Measurements from ENCODE around the gene CDH24. TPM values are rescaled to one million over a fixed set of nuclear protein-coding genes. Genes with fewer than 3 reads are reported as not detected.
A peak's percentile ranks its signal among the peaks of the same experiment; 100 is the strongest.

CDH24 gene
- total and polyA plus RNA-seq, 2 of the 13 experiments (the other 11 are each of a cell fraction or from before 2014, with no cell fraction given) = 0.69 to 0.99 TPM

- TF ChIP-seq NR2F2 (IDR thresholded peaks at IDR 0.05; ENCODE audit: borderline replicate concordance, low read depth) = no peak
- no peak for TF ChIP-seq ZNF460 (CRISPR knock-in tag; IDR thresholded peaks at IDR 0.05; ENCODE audit: borderline replicate concordance)
- TF ChIP-seq CCAR2 (optimal IDR thresholded peaks at IDR 0.05; ENCODE audit: low read depth, low read length) = peak; percentile 66
- TF ChIP-seq ZNF10 (CRISPR knock-in tag; IDR thresholded peaks at IDR 0.05; ENCODE audit: borderline replicate concordance, low read depth) = no peak
- no peak for TF ChIP-seq ZZZ3 (CRISPR knock-in tag; IDR thresholded peaks at IDR 0.05; ENCODE audit: borderline replicate concordance)
- no peak for TF ChIP-seq ZNF143 (CRISPR knock-in tag; IDR thresholded peaks at IDR 0.05)
- no peak for TF ChIP-seq ZFP62 (CRISPR knock-in tag; IDR thresholded peaks at IDR 0.05)
- no peak for TF ChIP-seq ZNF432 (CRISPR knock-in tag; IDR thresholded peaks at IDR 0.05; ENCODE audit: borderline replicate concordance)
- 0 out of 2 replicates have a peak, but pooled peaks have one; percentile 39 for TF ChIP-seq ZNF567 (CRISPR knock-in tag; IDR thresholded peaks at IDR 0.05; ENCODE audit: borderline replicate concordance)
- TF ChIP-seq NFE2L2 (IDR thresholded peaks at IDR 0.05; ENCODE audit: low read length) = no peak
- no peak for TF ChIP-seq SP5 (CRISPR knock-in tag; IDR thresholded peaks at IDR 0.05; ENCODE audit: borderline replicate concordance, low read depth)
- no peak for TF ChIP-seq ARID3A (IDR thresholded peaks at IDR 0.05; ENCODE audit: low read depth, low read length)
- TF ChIP-seq ZNF282 (IDR thresholded peaks at IDR 0.05; ENCODE audit: partially characterized antibody) = no peak
- no peak for TF ChIP-seq KDM6A (CRISPR knock-in tag; IDR thresholded peaks at IDR 0.05; ENCODE audit: low read depth)
- no peak; the same call in 1 of the 2 replicates for TF ChIP-seq ZNF616 (CRISPR knock-in tag; IDR thresholded peaks at IDR 0.05; ENCODE audit: low read depth)
- TF ChIP-seq ZKSCAN8 (CRISPR knock-in tag; IDR thresholded peaks at IDR 0.05; ENCODE audit: borderline replicate concordance) = no peak; the same call in 1 of the 2 replicates
- no peak for TF ChIP-seq ZNF121 (CRISPR knock-in tag; IDR thresholded peaks at IDR 0.05)
- no peak for TF ChIP-seq FOXM1 (CRISPR knock-in tag; IDR thresholded peaks at IDR 0.05)
- no peak for TF ChIP-seq ARNT (IDR thresholded peaks at IDR 0.05)
- no peak for TF ChIP-seq RCOR2 (CRISPR knock-in tag; IDR thresholded peaks at IDR 0.05)
- no peak for TF ChIP-seq GABPA (IDR thresholded peaks at IDR 0.05; ENCODE audit: low read depth, low read length)
- TF ChIP-seq GABPA (CRISPR knock-in tag; IDR thresholded peaks at IDR 0.05; ENCODE audit: low read depth) = no peak
- TF ChIP-seq FOXK1 (CRISPR knock-in tag; IDR thresholded peaks at IDR 0.05; ENCODE audit: borderline replicate concordance, low read depth) = no peak
- no peak for TF ChIP-seq ZNF468 (CRISPR knock-in tag; IDR thresholded peaks at IDR 0.05)
- TF ChIP-seq HOXA7 (CRISPR knock-in tag; IDR thresholded peaks at IDR 0.05) = no peak
- TF ChIP-seq CREM (IDR thresholded peaks at IDR 0.05) = no peak
- 0 out of 2 replicates have a peak, but pooled peaks have one; percentile 37 for TF ChIP-seq CREM (CRISPR knock-in tag; IDR thresholded peaks at IDR 0.05)
- no peak for TF ChIP-seq HINFP (CRISPR knock-in tag; IDR thresholded peaks at IDR 0.05; ENCODE audit: low read depth)
- no peak for TF ChIP-seq ZNF33B (CRISPR knock-in tag; IDR thresholded peaks at IDR 0.05)
- no peak for TF ChIP-seq PCBP2 (optimal IDR thresholded peaks at IDR 0.05; ENCODE audit: low read depth, low read length, poor library complexity, severe bottlenecking)
- TF ChIP-seq MXD1 (CRISPR knock-in tag; IDR thresholded peaks at IDR 0.05) = no peak
- no peak for TF ChIP-seq SMYD3 (CRISPR knock-in tag; IDR thresholded peaks at IDR 0.05)
Observed at GRCh38 chr14:23033801-23034497, 23.4 kb downstream of the CDH24 start (continued).
